Measurements from ENCODE around the gene ADGRD1.

The ADGRD1 gene

DNA sequence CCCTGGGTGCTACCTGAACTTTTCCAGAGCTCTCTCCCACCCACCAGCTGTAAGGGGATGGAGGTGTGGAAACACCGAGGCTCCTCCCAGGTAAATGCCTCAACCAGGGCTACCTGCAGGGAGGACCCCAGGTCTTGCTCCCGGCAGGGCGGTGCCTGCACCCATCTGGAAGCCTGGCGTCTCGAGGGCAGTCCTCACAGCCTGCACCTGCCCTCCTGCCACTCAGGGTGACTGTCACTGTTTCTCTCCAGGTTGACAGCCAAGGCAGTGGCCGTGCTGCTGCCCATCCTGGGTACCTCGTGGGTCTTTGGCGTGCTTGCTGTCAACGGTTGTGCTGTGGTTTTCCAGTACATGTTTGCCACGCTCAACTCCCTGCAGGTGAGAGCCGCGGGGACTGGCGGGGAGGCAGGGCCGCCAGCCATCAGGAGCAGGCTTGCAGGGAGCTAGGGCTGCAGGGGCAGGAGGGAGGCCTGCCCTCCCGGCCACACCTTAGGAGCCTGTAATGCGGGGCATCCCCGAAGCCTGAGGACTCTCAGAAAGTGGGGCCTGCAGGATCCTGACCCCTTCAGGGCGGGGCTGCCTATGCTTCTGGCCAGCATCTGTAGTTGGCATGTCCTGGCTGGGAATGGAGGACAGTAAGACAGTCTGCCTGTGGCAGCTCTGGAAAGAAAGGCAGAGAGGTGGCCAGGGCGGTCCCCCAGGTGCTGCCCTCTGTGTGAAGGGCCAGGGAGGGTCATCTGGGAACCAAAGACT is 182.3 kb downstream of the ADGRD1 start:
- DNase-seq (ENCODE audit: low read depth), result no peak

DNA sequence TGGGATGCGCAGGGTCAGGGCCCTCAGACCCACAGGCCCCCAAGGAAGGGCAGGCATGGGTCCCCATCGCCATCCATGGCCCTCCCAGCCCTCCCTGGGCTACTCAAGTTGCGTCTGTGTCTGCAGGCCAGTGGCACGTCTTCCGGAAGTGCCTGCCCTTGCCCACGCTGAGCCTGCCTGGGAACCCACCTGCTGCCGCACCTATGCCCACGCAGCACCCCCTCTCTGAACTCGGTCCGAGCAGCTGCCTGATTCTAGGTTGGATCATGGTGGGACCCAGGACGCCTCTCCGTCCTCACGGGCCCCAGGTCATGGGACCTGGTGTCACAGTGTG is 182.8 kb downstream of the ADGRD1 start:
- DNase-seq (ENCODE audit: low read depth), result no peak

DNA sequence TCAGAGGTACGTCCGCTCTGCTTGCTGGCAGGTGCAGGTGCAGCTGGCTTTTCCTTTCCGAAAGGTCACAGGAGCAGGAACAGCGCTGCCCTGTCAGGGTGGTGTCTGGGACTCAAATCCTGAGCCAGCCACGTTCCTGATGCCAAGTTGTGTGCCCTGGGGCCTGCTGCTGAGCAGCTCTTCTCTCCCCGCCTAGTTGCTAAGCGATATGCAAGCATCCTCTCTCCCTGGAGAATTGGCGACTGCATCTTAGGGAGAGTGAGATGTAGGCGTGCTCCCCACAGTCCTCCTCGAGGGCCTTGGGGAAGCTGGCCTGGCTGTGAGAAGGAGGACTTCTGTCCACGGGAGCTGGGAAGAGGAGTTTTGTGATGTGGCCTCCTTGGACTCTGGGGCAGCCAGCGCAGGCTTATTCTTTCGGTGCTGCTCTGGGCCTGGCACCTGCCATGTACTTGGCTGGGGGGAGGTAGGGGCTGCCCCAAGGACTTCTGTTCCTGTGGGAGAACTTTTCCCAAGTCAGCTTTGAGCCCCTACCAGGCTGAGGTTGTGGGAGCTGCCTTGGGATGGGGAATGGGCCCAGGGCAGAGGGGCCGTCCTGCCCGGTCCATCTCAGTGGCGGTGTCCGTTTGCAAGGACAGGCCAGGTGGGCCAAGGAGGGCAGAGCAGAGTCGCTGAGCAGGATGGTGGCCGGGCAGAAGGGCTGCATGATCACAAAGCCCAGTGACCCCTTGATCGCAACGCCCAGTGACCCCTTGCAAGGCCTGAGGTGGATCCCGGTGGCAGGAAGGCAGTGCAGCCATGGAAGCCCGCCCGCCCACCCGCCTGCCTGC is 183.5 kb downstream of the ADGRD1 start:
- no peak for DNase-seq (ENCODE audit: low read depth)

DNA sequence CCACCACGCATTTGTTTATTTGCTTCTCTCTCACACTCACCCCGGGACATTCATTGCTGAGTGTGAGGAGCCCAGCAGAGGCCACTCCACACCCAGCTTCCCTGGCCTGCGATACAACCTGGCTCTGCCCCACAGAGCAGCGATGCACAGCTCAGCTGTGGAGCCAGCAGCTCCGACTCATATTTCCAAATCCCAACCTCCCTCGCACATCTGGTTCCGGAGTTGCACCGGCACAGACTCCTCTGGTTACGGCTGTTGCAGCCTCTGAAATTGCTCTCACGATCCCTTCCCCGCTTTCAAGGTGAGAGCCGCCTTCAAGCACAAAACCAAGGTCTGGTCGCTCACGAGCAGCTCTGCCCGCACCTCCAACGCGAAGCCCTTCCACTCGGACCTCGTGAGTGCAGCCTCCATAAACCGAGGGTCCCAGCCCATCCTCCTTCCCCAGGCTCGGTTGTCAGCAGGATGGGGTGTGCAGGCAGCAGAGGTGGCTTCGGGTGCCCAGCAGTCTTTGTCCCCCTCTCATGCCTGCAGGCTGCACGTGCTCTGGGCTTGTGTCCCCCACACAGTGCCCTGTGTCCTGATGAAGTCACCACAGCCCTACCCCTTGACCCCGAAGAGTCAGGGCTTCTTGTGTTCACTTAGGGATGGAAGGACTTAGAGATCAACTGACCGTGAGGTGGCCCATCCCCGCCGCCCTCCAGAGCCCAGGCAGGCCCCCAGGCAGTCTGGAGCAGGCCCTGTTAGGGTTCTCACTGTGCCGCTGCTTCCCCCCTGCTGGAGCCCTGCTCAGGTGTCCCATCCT is 184.3 kb downstream of the ADGRD1 start:
- no peak for DNase-seq (ENCODE audit: low read depth)

DNA sequence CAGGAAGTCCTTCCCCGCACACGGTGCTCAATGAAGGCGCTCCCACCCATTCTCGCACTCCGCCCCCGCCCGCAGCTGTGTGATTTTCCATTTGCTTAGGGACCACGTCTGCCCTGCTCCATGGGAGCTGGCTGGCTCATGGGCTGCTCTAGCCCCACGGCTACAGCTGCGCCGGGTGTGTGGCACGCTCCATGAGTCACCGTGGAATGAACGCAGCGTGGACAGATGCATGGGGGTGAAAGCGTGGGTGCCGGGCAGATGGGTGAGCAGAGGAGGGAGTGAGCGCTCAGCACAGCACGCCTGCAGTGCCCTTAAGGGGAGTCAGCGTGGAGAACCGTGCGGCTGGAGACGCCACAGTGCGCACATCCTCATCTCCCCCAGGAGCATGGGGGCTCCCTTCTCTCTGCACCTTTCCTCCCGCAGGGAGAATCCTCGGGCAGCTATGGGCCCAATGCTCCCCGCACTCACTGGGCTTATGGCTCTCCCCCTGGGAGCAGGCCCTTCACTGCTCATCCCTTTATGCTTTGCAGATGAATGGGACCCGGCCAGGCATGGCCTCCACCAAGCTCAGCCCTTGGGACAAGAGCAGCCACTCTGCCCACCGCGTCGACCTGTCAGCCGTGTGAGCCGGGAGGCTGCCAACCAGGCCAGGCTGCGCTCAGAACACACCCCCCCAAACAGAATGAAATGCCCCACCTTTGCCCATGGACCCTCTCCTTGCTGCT is 185.1 kb downstream of the ADGRD1 start:
- no peak for DNase-seq (ENCODE audit: low read depth)

DNA sequence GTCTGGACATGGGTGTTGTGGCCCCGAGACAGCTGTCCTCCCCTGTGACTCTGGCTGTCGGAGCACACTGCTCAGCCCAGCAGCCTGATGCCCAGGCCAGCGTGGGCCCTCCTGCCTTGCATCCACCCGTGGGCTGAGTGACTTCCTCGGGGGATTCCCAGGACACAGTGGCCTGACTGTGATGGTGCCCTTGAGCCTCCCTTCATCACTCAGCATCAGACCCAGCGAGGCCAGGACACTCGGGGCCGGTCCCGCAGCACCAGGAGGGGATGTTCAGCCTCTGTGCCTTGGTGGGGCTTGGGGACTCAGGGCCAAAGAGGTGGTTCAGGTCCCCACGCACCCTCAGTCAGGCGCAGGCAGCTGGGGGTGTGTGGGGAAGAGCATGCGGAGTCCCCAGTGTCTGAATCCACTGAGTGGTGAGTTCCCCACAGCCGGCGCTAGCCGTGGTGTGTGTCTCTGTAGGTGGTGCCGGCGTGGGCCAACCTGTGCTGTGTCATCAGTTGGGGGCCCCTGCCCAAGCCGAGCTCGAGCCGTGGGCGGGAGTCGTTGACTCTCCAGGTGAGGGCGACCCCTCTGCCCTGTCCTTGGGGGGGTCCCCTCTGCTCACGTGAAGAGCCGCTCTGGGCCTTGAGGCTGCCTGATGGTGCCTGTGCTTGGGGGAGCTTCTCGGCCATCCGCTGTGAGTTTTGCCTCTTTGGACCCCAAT is 185.8 kb downstream of the ADGRD1 start:
- no peak for DNase-seq (ENCODE audit: low read depth)

DNA sequence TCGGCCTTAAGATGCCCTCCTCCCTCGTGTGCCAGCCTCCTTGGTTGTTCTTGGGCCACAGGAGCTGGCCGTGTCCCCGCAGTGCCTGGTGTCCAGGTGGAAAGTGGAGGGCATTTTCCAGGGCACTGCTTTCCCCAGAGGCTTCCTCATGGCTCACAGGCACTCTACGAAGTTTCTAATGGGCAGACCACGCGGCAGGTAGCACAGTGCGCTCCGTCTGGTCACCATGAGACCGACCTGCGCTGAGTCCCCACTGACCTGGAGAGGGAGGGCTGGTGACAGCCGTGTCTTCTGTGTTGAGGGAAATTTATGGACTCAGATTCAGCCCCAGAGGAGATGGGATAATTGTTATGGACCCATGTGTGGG is 186.3 kb downstream of the ADGRD1 start:
- no peak for DNase-seq (ENCODE audit: low read depth)

DNA sequence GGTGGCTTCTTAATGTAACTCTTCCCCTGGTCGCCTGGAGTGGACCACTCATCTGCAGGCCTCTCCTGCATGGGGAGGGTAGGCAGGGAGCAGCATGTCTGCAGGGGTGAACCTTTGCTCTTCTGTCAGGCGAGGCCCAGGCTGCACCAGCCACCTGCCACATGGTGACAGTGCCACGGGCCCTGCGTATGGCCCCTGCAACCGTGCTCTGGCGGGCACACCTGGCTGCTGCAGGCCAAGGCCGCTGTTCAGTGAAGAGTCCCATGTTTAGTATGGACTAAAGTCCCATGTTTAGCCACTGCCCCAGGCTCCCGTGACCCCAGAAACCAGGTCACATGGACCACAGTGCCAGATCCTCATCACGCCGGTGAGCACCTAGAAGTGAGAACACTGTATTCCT is 187.0 kb downstream of the ADGRD1 start:
- no peak for DNase-seq (ENCODE audit: low read depth)

DNA sequence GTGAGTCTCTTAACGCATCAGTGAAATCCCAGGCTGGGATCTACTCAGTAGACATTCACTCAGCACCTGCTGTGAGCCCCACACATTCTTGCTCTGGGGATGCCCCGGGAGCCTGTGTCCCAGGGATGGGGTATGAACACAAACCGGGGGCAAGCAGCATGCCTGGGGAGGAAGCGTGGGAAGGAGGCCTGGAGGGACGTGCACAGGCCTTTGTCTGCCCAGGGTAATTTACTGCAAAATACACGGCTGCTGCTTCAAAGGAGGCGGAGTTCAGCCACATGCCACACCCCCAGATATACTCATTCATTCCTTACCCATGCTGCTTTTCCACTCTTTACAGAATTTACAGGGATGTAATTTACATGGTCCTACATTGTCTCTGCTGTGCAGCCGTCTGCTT is 187.8 kb downstream of the ADGRD1 start:
- DNase-seq (ENCODE audit: low read depth), result no peak

DNA sequence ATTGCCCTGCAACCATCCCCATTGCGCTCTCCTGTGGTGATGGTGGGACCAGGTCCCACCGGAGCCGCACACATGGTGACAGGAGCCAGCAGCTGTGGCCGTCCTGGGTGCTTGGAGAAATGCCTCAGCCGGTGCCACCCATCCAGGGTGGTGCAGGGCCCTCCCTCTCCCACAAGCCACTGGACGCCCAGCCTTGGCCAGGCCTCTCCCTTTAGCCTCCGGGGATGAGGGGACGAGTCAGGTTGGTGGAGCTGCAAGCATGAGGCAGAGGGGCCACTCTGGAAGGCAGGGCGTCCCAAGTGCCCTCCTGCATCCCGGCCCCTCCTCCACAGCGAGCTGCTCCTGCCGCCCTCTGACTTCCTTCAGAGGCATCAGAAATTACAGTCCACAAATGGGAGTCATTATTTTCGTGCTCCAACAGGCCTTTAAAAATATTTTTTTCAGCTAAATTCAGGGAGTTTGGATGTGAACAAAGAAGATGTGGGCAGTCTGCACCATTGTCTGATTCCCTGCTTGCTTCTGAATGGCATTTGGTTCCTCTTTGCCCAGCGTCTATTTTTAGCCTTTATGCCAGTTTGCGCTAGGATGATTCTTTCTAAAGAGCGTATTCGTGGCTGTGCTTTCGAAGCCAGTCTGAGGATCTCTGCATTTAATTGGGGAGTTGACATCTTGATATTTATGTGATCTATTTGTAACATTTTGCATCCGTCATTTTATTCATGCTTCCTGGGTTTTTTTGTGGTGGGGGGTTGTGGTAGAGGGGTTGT is 189.4 kb downstream of the ADGRD1 start:
- no peak for DNase-seq (ENCODE audit: low read depth)

DNA sequence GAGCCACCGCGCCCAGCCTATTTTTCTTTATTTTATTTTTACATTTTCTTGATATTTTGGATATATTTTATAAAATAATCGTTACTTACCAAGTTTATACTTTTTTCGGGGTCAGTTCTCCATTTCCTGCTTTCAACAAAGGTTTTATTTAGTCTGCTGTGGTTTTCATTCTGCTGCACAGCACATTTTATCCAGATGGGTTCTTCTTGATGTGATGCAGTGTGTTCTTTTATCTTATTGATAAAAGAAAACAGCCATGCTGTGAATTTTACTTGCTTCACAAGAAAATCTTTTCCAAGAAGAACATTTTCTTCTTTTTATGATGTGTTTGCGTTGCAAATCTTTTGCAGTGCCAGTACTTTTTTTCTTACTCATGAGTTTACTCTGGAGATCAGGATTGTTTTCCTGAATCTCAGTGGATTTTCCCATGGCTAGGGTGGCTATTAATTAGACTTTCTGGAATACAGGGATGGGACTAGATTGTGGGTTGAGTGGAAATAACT is 192.5 kb downstream of the ADGRD1 start:
- DNase-seq (ENCODE audit: low read depth), result no peak

DNA sequence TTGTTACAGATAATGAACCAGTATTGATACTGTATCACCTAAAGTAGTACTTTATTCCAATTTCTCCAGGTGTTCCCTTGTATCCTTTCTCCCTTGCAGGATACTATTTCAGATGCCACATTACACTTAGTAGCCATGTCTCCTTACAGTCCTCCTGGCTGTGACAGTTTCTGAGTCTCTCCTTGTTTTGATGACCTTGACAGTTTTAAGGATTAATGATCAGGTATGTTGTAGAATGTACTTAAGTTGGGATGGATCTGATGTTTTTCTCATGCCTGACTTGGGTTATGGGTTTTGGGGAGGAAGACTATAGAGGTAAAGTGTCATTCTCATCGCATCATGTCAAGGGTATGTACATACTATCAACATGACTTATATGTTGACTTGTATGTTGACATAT is 193.6 kb downstream of the ADGRD1 start:
- no peak for DNase-seq (ENCODE audit: low read depth)

DNA sequence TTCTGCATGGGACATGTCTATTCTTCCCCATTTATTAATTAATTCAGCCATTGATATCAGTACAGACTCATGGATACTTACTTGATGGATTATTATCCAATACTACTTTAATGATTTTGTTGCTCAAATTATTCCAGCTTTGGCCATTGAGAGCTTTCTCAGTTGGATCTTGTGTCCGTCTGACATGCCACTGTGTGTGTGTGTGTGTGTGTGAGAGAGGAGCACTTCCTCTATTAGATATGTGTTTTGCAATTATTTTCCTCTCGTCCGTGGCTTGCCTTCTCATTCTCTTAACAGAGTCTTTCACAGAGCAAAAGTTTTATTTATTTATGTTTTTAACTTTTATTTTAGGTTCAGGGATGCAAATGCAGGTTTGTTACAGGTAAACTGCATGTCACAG is 194.2 kb downstream of the ADGRD1 start:
- no peak for DNase-seq (ENCODE audit: low read depth)

DNA sequence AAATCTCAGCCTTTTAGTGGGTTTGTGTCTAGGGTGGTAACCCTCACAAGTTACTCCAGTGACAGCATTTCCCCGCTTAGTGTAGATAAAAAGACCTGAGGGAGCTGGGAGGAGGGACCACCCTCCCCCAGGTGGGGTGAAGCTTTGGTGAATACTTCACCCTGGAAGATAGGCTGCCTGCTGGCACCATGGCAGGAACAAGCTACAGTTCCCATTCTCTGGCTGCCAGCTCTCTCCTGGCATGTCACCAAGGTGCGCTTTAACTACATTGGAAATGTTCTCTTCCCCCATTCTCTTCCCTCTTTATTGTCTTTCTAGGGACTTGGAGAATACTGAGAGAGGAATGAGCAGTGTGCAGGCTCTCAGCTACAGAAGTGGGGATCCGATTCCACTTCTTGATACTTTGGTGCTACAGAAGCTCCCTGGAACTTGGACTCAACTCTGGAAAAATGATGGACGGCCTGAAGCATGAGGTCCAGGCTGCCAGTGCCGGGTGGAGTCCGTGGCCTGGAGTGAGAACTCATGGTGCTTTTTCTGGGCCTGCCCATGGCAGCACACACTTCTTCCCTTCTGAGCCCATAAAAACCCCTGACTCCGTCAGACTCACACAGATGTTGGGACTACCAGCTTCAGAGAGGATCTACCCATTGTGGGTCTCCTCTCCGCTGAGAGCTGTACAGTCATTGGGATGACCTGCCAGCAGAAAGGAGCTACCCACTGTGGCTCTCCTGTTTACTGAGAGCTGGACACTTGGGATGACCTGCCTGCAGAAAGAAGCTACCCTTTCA is 198.0 kb downstream of the ADGRD1 start:
- no peak for DNase-seq (ENCODE audit: low read depth)

DNA sequence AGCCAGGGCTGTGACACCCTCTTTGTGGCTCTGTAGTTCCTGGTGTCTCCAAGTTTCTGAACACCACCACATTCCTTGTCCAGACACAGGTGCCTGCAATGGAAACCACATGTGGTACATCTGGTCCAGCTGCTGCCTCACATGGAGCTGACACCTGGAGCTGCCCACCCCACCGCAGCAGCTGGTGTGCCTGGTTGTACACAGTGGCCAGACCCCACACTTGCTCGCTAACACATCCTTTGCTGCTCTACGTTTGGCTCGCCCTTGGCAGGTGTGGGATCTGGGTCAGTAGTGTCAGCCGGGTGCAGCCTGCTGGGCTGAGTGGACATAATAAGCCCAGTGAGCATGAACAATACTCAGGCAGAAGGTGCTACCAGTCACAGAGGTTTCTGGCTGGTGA is 198.9 kb downstream of the ADGRD1 start:
- DNase-seq (ENCODE audit: low read depth), result no peak

DNA sequence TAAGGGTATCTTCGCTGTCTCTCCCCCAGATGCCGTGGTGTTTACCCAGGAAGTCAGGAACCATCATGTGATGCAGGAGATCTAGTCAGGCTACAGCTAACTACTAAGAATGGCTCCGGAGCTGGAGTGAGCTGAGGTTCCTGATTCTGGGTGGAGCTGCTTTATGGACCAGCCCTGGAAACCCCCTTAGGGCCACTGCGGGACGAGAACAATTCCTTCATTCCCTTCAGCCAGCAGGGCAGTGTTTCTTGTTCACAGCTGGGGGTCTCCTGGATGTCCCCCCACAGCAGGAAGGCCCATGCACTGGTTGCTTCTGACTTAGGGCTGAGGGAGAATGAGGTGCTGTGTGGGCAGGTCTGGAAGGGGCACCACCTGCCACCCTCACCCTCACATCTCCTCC is 199.3 kb downstream of the ADGRD1 start:
- DNase-seq (ENCODE audit: low read depth), result no peak

DNA sequence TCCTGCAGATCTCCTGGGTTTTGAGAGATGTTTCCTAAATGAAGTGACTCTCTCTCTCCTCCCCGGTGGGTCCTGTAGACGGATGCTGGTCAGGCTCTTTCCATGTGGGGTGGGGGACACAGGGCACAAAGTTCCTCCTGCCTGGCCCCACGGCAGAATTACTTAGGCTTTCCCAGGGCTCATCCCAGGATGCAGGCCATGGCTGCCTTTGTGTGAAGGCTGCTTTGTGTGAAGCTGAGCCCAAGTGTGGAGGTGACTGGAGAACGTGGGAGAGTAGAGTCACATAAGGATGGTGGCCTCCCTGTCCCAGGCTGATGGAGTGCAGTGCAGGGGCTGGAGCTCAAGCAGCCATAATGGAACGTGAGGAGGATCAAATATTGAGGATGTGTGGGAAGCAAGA is 200.2 kb downstream of the ADGRD1 start:
- DNase-seq (ENCODE audit: low read depth), result no peak

DNA sequence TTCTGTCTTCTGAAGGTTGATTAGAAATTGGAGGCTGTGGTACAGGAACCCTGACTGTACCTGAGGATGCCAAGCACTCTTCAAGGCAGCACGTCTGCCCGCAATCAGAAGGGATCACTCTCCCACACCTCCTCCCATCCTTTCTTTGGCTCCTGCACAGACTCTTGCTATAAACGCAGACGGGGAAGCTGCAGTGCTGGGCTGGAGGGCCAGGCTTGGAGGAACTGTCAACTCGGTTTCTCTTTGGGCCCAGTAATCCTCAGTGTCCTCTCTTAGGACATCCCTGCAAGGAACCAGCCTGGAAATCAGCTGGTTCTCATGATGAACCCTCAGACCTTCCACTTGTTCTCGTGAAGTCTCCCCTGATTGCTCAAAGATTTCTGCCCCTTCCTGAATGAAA is 201.4 kb downstream of the ADGRD1 start:
- no peak for DNase-seq (ENCODE audit: low read depth)

DNA sequence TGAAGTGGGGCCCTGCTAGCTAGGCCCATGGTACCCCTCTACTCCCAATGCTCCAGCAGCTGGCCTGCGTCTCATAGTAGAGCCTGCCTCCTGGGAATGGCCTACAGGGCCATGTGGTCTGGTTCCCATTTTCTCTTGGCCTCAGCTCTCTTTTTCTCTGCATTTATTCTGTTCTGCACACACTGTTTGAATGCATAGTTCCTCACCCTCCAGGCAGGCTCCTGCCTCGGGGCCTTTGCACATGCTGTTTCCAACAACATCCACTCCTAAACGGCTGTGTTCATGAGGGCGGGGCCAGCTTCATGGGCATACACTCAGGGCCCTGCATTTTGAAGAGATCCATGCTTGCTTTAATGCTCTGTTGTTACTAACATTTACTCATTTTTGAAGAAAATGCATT is 204.0 kb downstream of the ADGRD1 start:
- no peak for DNase-seq (ENCODE audit: low read depth)

DNA sequence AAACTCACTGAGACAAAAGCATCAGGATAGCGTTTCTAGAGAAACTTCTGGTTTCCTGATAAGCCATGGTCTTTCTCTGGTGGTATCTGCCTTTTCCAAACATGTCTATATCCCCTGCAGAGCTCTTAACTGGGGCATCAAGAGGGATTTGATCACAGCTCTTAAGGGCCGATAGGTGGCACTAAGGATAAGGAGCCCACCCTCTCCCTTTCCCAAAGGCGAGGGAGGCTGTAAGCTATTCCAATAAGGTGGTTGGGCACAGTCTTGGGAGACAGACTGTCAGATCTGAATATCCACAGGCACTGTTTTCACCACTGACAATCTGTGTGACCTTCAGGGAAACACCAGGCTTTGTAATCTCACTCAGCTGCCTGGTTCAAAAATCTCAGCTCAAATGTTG is 206.0 kb downstream of the ADGRD1 start:
- no peak for DNase-seq (ENCODE audit: low read depth)

Measured in stimulated activated CD8-positive, alpha-beta memory T cell treated with anti-CD3 and anti-CD28 coated beads, Interleukin-12 subunit alpha, Interleukin-12 subunit beta, amount 100 ng/mL, for 1 hour (primary cell).